Measurements from ENCODE around the gene RUVBL2. TPM values are rescaled to one million over a fixed set of nuclear protein-coding genes. Genes with fewer than 3 reads are reported as not detected.

RUVBL2 gene
- total RNA-seq, 1 experiment from 2014 or later = 130 TPM

- no peak overlapping the region for H3K9ac ChIP-seq (ENCODE audit: extremely low read depth, insufficient read length, low read length)
- Mint-ChIP-seq H3K4me1 (peaks cover 24% of the 10 kb centered on the region in 2 experiments), H3K36me3 (ENCODE audit: insufficient read depth in 1 of 3, low read depth in 3 of 3) (peaks cover 5 to 16% (median 7%) of the 10 kb centered on the region in 3 experiments; a peak in 6 of 7 replicates), H3K27ac (peak overlapping the region in 1 of 3 experiments; percentile 68; a peak in 1 of 7 replicates), H3K4me3 (no peak overlapping the region), H3K27me3 (ENCODE audit: low read depth) (no peaks in the 10 kb centered on the region), H3K9me3 (no peaks in the 10 kb centered on the region)
- H4K8ac ChIP-seq (replicated peaks; ENCODE audit: insufficient read length, low read depth, low read length) = no peak overlapping the region
- no peaks in the 10 kb centered on the region for H3K23me2 ChIP-seq (ENCODE audit: insufficient read length, low read depth, low read length, poor library complexity, severe bottlenecking)
- H3K56ac ChIP-seq (ENCODE audit: insufficient read length, low read depth, low read length) = no peak overlapping the region
- H2BK120ac ChIP-seq (ENCODE audit: low read depth, low read length, poor library complexity, severe bottlenecking) = no peak overlapping the region
- no peak overlapping the region for H2AK5ac ChIP-seq (ENCODE audit: insufficient read length, low read length)
- H3K79me2 ChIP-seq (ENCODE audit: insufficient read depth, low read length) = peaks cover 9% of the 10 kb centered on the region; the same call in 1 of the 2 replicates
- H3K9me3 ChIP-seq (ENCODE audit: control insufficient read depth, low read depth, low read length) = no peaks in the 10 kb centered on the region
- H3T11ph ChIP-seq (ENCODE audit: low read length) = no peak overlapping the region
- no peak overlapping the region for H2AFZ ChIP-seq (ENCODE audit: low read length)
- no CpG with 5 or more reads among the region's 5 CpGs for WGBS (ENCODE audit: extremely low coverage, insufficient read length, low lambda C conversion rate)
- peak; percentile 86 for DNase-seq
- no peaks in the 10 kb centered on the region for H3K79me1 ChIP-seq (ENCODE audit: insufficient read depth, low read depth, low read length, poor library complexity, severe bottlenecking)
- no peak overlapping the region for H3K4ac ChIP-seq (ENCODE audit: low read depth, low read length)
- TF ChIP-seq CTCF (conservative IDR thresholded peaks at IDR 0.05) = peak; percentile 81
- no peak overlapping the region for H4K5ac ChIP-seq (ENCODE audit: insufficient read length, low read depth, low read length)
- H3K23ac ChIP-seq (ENCODE audit: insufficient read length, low read depth, low read length) = no peak overlapping the region
- H3K27me3 ChIP-seq (ENCODE audit: insufficient read depth, low read length) = no peaks in the 10 kb centered on the region
- no peak overlapping the region for H2BK20ac ChIP-seq (ENCODE audit: low read depth, low read length, poor library complexity, severe bottlenecking)
- H3K4me2 ChIP-seq (ENCODE audit: insufficient read depth, insufficient read length, low read length) = no peak overlapping the region
- no peaks in the 10 kb centered on the region for H3K4me1 ChIP-seq (ENCODE audit: insufficient read depth, low read length)
- H2BK15ac ChIP-seq (ENCODE audit: low read depth, low read length) = no peak overlapping the region
- H2BK5ac ChIP-seq (ENCODE audit: insufficient read length, low read length) = no peak overlapping the region
- H4K91ac ChIP-seq (ENCODE audit: insufficient read length, low read depth, low read length) = no peak overlapping the region
- H3K27ac ChIP-seq (ENCODE audit: insufficient read length, low read depth, low read length) = no peak overlapping the region
- no peak overlapping the region for H3K18ac ChIP-seq (ENCODE audit: insufficient read length, low read depth, low read length)
- no peaks in the 10 kb centered on the region for H4K20me1 ChIP-seq (ENCODE audit: control insufficient read depth, insufficient read depth, insufficient read length)
- H3K14ac ChIP-seq (ENCODE audit: insufficient read depth, low read length) = no peak overlapping the region
- no peak overlapping the region for H2BK12ac ChIP-seq (ENCODE audit: insufficient read length, low read depth, low read length)
These were observed 4.3 kb downstream of the RUVBL2 start for GRCh38 chr19:48997972-48998371.

All from H9 (cell line).